Hair follicular keratinocyte (primary cell): Measurements from ENCODE around the gene TMEM201. TPM values are rescaled to one million over a fixed set of nuclear protein-coding genes. Genes with fewer than 3 reads are reported as not detected.

ENCODE experiments used
- total RNA-seq: library from RNA; depleted of rRNA; stranded (reverse); fragments of >200 nt; gene quantifications from 2 replicates; pipeline ENCODE4 v1.2.3, GENCODE V29; 2015

The TMEM201 gene, protein sequence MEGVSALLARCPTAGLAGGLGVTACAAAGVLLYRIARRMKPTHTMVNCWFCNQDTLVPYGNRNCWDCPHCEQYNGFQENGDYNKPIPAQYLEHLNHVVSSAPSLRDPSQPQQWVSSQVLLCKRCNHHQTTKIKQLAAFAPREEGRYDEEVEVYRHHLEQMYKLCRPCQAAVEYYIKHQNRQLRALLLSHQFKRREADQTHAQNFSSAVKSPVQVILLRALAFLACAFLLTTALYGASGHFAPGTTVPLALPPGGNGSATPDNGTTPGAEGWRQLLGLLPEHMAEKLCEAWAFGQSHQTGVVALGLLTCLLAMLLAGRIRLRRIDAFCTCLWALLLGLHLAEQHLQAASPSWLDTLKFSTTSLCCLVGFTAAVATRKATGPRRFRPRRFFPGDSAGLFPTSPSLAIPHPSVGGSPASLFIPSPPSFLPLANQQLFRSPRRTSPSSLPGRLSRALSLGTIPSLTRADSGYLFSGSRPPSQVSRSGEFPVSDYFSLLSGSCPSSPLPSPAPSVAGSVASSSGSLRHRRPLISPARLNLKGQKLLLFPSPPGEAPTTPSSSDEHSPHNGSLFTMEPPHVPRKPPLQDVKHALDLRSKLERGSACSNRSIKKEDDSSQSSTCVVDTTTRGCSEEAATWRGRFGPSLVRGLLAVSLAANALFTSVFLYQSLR
- total RNA-seq, result 5.8 and 11.5 TPM in 2 replicates

DNA sequence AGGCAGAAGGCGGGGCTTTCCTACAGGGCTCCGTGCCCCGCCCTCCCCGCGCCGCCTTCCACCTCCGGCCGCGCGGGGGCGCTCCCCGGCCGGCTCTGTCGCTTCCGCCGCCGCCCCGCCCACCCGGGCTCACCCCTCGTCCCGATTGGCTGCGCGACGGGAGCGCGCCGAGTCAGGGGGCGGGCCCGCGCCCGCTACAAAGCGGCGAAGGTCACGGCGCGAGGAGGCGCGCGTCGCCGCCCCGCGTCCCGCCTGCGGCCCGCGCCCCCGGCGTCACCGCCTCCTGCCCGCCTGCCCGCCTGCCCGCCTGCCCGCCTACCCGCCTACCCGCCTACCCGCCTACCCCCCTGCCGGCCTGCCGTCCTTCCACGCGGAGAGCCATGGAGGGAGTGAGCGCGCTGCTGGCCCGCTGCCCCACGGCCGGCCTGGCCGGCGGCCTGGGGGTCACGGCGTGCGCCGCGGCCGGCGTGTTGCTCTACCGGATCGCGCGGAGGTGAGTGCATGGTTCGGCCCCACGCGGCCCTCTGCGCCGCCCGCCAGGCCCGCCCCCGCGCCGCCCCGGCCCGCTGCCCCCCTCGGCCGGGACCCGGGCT lies at the start of gene TMEM201:
Gene TMEM201, plus strand, starts transcription at position 361 of the 593 bp plus-strand sequence. Its CDS starts 20 bp downstream, at position 381.

DNA sequence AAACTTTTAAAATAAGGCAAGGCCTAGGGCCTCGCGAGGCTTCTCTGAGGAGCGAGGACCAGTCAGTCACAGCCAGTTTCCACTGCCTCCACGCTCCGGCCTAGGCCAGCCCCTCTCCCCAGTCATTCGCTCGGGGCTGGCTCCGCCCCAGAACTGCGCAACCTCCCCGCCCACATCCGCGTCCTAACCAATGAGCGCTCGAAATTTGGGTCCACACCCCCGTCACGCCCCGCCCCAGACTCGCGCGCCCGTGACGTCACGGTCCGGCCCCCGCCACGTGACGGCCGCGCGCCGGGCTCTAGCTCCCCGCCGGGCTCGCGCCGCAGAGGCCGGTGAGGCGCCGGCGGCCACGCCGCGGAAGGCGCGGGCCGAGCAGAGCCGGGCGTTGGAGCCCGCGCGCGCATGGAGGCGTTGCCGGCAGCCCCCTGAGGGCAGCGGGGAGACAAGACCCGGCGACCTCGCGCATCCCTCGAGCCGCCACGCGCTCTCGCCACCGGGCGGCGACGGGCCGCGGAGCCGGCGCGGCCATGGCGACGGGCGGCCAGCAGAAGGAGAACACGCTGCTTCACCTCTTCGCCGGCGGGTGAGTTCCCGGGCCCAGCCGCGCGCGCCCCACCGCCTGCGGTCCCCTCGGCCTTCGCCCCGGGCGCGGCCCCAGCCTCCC lies 49.4 kb upstream of the TMEM201 start, which contains the start of gene SLC25A33:
Gene SLC25A33, plus strand, starts transcription at position 301 of the 664 bp plus-strand sequence. Its CDS starts 227 bp downstream, at position 528.

DNA sequence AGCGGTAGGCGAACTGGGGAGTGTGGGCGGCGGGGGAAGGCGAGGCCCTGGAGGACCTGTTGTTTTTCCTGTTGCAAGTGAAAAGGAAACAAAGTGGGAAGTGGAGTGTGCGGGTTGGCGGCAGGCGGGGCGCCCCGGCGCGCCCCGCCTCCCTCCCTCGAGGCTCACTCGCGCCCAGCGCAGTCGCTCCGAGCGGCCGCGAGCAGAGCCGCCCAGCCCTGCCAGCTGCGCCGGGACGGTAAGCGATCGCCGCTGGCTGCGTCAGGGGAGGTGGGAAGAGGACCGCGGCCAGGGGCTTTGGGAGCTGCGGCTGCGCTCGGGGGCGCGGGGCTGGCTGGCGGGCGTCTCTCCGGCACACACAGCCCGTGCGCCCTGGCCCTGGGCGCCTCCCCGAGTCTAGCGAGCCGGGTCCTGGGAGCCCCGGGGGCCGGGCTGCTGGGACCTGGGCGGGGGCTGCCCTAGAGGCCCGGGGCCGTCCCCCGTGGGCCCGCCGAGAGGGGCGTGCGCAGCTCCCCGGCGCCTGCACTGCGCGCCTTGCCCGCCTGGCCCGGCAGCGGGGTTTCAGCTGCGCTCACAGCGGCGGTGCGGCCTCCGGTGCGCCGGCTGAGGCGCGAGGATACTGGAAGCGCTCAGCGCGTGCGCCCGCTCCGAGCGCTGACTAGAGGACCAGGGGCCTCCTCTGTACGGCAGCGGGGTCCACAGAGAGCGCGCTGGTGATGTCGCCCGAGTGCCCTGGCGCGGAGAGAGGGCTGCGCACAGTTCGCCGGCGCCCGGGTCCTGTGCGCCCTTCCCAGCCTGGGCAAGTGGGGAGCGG lies 63.1 kb downstream of the TMEM201 start, which contains the start of gene PIK3CD:
Gene PIK3CD, plus strand, starts transcription at position 167 of the 814 bp plus-strand sequence. CDS start 58,725 bp downstream, outside the sequence.

Other genes with a start within 250 kb of the TMEM201 start
- gene SLC25A33, start 49.4 kb upstream of the TMEM201 start, total RNA-seq, result 7.3 and 12.9 TPM in 2 replicates
- gene PIK3CD, start 62.8 kb downstream of the TMEM201 start, total RNA-seq, result 24.5 and 31.2 TPM in 2 replicates
- gene CLSTN1, start 235.1 kb downstream of the TMEM201 start, total RNA-seq, result 115 and 119 TPM in 2 replicates